ENCODE results near the gene DLL4.
A peak's percentile ranks its signal among the peaks of the same experiment; 100 is the strongest.

Gene DLL4

GRCh38 chr15:40926659-40927494, 2.3 kb upstream of the DLL4 start:
- ATAC-seq (no peak), DNase-seq (no peak)

DNA sequence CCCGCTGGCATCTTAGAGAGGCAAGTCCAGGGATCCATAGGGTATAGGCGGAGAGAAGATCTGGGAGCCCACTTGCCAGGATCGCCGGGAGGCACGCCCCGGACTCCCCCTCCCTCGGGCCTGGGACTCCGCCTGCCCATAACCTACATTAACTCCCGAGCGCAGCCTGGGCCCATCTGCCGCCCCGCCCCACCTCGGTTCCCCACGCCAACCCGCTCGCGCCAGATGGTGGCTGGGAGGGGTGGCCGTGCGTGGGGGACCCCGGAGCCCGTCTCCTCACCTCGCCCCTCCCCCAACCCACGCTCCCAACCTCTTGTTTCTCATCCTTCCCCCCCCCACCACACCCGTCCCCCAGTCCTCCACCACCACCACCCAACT, 1.7 kb upstream of the DLL4 start:
- no peak for ATAC-seq
- DNase-seq, result no peak

- peak; percentile 4 for ATAC-seq
- no peak for DNase-seq
Observed at GRCh38 chr15:40927873-40928806, 1.0 kb upstream of the DLL4 start.

GRCh38 chr15:40929660-40930429, 705 bp downstream of the DLL4 start:
- DNase-seq, result no peak
- no peak for ATAC-seq

DNA sequence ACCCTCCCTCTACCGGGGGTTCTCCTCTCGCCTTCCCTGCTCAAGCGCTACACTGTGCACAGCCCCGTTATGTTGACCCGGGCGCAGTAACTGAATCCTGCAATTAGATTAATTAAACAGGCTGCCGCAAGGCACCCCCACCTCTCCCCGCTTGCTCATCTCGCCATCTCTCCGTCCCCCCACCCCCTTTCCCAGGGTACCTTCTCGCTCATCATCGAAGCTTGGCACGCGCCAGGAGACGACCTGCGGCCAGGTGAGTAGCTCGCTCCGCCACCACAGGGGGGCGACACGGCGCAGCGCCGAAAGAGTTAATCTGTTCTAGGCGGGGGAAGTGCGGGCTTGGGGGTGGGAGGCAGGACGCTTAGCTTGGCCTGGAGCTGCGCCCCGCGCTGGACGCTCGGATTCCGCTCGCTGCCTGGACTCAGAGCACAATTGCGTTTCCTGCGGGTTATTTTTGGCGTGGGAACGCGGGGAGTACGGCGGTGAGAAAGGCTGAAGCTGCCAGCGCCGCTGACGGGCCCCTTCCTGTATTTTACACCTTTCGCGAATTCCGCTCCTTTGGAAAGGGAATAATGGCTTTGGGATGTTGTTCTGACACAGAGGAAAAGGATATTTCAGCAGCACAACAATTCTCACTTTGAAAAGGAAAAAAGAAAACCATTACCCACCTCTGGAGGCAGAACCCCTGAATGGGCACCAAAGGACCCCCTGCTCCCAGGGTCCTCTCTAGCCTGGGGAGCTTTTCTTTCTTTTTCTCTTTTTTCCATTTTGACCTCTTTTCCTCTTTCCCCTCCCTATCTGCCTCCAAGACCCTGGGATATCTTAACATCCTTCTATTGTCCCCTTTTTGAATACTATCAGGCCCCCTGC, 1.5 kb downstream of the DLL4 start:
- DNase-seq (peak; percentile 74), ATAC-seq (no peak)

DNA sequence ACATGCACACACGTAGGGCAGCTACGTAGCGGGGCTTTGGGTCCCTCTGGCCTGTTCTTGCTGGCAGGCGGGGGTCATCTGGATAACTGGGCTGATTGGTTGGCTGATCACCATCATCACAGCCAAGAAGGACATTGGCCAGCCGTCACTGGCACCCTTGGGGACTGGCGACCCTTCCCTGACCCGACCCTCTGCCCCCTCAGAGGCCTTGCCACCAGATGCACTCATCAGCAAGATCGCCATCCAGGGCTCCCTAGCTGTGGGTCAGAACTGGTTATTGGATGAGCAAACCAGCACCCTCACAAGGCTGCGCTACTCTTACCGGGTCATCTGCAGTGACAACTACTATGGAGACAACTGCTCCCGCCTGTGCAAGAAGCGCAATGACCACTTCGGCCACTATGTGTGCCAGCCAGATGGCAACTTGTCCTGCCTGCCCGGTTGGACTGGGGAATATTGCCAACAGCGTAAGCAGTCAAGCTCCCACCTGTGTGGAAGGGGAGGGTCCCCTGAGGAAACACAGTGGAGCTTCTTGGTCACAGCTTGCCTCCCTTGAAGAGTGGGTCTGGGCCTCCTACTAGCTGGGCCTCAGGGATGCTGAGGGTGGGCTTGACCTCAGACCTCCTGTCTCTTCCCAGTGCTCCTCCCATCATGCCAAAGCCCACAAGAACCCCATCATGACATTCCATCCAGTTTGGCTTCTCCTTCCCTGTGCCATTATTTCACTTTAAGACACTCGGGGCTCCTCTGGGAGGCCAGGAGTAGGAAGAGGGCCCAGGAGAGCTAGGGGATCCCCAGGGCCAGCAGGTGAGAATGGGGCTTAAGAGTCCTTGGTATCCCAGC, 2.4 kb downstream of the DLL4 start:
- ATAC-seq, result no peak
- DNase-seq, result no peak

DNA sequence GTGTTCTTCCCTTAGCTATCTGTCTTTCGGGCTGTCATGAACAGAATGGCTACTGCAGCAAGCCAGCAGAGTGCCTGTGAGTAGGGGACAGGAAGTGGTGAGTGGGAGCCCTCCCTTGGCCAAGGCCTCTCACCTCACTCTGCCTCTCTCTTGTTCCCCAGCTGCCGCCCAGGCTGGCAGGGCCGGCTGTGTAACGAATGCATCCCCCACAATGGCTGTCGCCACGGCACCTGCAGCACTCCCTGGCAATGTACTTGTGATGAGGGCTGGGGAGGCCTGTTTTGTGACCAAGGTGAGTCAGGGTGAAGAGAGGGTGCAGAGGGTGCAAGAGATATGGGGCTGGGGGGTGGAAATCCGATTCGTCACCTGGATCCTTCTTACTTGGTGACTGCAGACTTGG, 3.0 kb downstream of the DLL4 start:
- DNase-seq, result no peak
- ATAC-seq, result no peak

- ATAC-seq, result no peak
- no peak for DNase-seq
Observed at GRCh38 chr15:40932649-40933516, 3.7 kb downstream of the DLL4 start.

- no peak for ATAC-seq
- DNase-seq, result no peak
Observed at GRCh38 chr15:40933517-40933902, 4.4 kb downstream of the DLL4 start.

GRCh38 chr15:40934457-40934856, 5.3 kb downstream of the DLL4 start:
- no peak for ATAC-seq
- no peak for DNase-seq

- DNase-seq, result no peak
- no peak for ATAC-seq
Observed at GRCh38 chr15:40936234-40936708, 7.1 kb downstream of the DLL4 start.

- ATAC-seq, result no peak
- DNase-seq, result no peak
Observed at GRCh38 chr15:40936709-40937666, 7.8 kb downstream of the DLL4 start.

DNA sequence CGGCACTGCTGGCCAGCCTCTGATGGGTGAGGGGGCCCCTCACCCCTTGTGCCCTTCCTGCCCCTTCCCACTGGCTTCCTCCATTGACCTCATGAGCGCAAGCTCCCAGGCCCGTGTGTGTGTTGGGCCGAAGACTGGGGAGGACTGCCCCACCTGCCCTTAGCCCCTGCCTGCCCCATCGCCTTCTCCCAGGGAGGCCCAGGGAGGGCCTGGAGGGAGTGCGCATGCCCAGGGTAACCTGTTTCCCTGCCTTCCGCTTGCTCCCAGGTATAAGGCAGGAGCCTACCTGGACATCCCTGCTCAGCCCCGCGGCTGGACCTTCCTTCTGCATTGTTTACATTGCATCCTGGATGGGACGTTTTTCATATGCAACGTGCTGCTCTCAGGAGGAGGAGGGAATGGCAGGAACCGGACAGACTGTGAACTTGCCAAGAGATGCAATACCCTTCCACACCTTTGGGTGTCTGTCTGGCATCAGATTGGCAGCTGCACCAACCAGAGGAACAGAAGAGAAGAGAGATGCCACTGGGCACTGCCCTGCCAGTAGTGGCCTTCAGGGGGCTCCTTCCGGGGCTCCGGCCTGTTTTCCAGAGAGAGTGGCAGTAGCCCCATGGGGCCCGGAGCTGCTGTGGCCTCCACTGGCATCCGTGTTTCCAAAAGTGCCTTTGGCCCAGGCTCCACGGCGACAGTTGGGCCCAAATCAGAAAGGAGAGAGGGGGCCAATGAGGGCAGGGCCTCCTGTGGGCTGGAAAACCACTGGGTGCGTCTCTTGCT, 8.8 kb downstream of the DLL4 start:
- ATAC-seq (no peak), DNase-seq (no peak)

DNA sequence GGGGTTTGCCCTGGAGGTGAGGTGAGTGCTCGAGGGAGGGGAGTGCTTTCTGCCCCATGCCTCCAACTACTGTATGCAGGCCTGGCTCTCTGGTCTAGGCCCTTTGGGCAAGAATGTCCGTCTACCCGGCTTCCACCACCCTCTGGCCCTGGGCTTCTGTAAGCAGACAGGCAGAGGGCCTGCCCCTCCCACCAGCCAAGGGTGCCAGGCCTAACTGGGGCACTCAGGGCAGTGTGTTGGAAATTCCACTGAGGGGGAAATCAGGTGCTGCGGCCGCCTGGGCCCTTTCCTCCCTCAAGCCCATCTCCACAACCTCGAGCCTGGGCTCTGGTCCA, 9.4 kb downstream of the DLL4 start:
- DNase-seq (no peak), ATAC-seq (no peak)

DNA sequence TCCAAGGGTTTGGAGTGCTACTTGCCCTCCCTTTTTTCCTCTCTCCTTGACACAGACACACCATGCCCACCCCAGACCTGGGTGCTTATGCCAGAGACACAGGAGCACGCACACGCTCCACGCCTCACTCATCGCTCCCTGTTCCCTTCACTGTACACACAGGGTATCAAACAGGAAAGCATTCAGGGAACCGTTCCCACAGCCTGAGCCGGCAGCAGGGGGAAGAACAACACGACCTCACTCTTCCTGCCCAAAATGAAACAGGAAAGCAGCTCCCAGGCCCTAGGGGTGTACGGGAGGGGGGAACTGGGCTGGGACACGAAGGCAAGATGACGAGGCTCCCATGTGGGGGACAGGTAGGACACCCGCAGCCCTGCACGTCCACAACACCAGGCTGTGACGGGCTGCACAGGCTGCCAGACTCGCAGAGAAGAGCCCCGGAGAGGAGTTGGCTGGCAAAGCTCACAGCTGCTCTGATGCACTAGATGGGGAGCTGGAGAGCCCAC, 11.2 kb downstream of the DLL4 start:
- ATAC-seq (no peak), DNase-seq (no peak)

GRCh38 chr15:40941068-40941527, 12.0 kb downstream of the DLL4 start:
- DNase-seq (no peak), ATAC-seq (no peak)
